H9 (cell line): ENCODE measurements around the gene DDX51. TPM values are rescaled to one million over a fixed set of nuclear protein-coding genes. Genes with fewer than 3 reads are reported as not detected.

ENCODE experiments used
- DNase-seq: peaks from one replicate; pipeline ENCODE4 v3.0.0-alpha.2; 2017
- H2AFZ ChIP-seq: one replicate; pipeline ENCODE4 v1.6.1; 2013; ENCODE audit warnings: mild to moderate bottlenecking, low read length, control low read depth, moderate library complexity
- H2AK5ac ChIP-seq: 2 replicates; pipeline ENCODE4 v1.6.1; 2013; ENCODE audit warnings: low read length, control low read depth, mixed read lengths; ENCODE audit not compliant: insufficient read length
- H2BK120ac ChIP-seq: one replicate; pipeline ENCODE4 v1.6.1; 2013; ENCODE audit warnings: low read depth, mild to moderate bottlenecking, low read length, control low read depth, inconsistent platforms; ENCODE audit not compliant: poor library complexity, severe bottlenecking
- H2BK12ac ChIP-seq: 2 replicates; pipeline ENCODE4 v1.6.1; 2013; ENCODE audit warnings: low read length, control low read depth, mixed read lengths, low read depth; ENCODE audit not compliant: insufficient read length
- H2BK15ac ChIP-seq: 2 replicates; pipeline ENCODE4 v1.6.1; 2013; ENCODE audit warnings: low read depth, low read length, control low read depth
- H2BK20ac ChIP-seq: one replicate; pipeline ENCODE4 v1.6.1; 2013; ENCODE audit warnings: low read depth, mild to moderate bottlenecking, low read length, control low read depth, inconsistent platforms; ENCODE audit not compliant: poor library complexity, severe bottlenecking
- H2BK5ac ChIP-seq: 2 replicates; pipeline ENCODE4 v1.6.1; 2013; ENCODE audit warnings: low read length, control low read depth, mixed read lengths; ENCODE audit not compliant: insufficient read length
- H3K14ac ChIP-seq: 2 replicates; pipeline ENCODE4 v1.6.1; 2013; ENCODE audit warnings: low read length, control low read depth; ENCODE audit not compliant: insufficient read depth
- H3K18ac ChIP-seq: 2 replicates; pipeline ENCODE4 v1.6.1; 2013; ENCODE audit warnings: low read depth, mild to moderate bottlenecking, mixed read lengths, low read length, control low read depth; ENCODE audit not compliant: insufficient read length
- H3K23ac ChIP-seq: 2 replicates; pipeline ENCODE4 v1.6.1; 2013; ENCODE audit warnings: low read length, control low read depth, mixed read lengths, low read depth; ENCODE audit not compliant: insufficient read length
- H3K23me2 ChIP-seq: 2 replicates; pipeline ENCODE4 v1.6.1; 2013; ENCODE audit warnings: low read depth, mild to moderate bottlenecking, mixed read lengths, low read length, control low read depth; ENCODE audit not compliant: insufficient read length, poor library complexity, severe bottlenecking
- H3K27ac ChIP-seq: 2 replicates; pipeline ENCODE4 v1.5.1; 2013; ENCODE audit warnings: low read length, control low read depth, mixed read lengths, low read depth; ENCODE audit not compliant: insufficient read length
- H3K27me3 ChIP-seq: 2 replicates; pipeline ENCODE4 v1.6.1; 2013; ENCODE audit warnings: low read length, control low read depth, inconsistent platforms; ENCODE audit not compliant: insufficient read depth
- H3K4ac ChIP-seq: 2 replicates; pipeline ENCODE4 v1.6.1; 2013; ENCODE audit warnings: low read depth, mild to moderate bottlenecking, control low read depth, inconsistent platforms, low read length, moderate library complexity
- H3K4me1 ChIP-seq: 2 replicates; pipeline ENCODE4 v1.6.1; 2013; ENCODE audit warnings: low read length, control low read depth, inconsistent platforms; ENCODE audit not compliant: insufficient read depth
- H3K4me2 ChIP-seq: 2 replicates; pipeline ENCODE4 v1.6.1; 2013; ENCODE audit warnings: low read length, control low read depth, mixed read lengths; ENCODE audit not compliant: insufficient read length, insufficient read depth
- H3K56ac ChIP-seq: 2 replicates; pipeline ENCODE4 v1.6.1; 2013; ENCODE audit warnings: low read depth, mild to moderate bottlenecking, mixed read lengths, low read length, control low read depth; ENCODE audit not compliant: insufficient read length
- H3K79me1 ChIP-seq: 2 replicates; pipeline ENCODE4 v1.6.1; 2013; ENCODE audit warnings: low read depth, mild to moderate bottlenecking, moderate library complexity, low read length, control low read depth, inconsistent platforms; ENCODE audit not compliant: insufficient read depth, poor library complexity, severe bottlenecking
- H3K79me2 ChIP-seq: 2 replicates; pipeline ENCODE4 v1.6.1; 2013; ENCODE audit warnings: low read length, control low read depth, inconsistent platforms; ENCODE audit not compliant: insufficient read depth
- H3K9ac ChIP-seq: 2 replicates; pipeline ENCODE4 v1.6.1; 2013; ENCODE audit warnings: low read length, control low read depth, mixed read lengths; ENCODE audit not compliant: insufficient read length; ENCODE audit errors: extremely low read depth
- H3K9me3 ChIP-seq: one replicate; pipeline ENCODE4 v1.6.1; 2013; ENCODE audit warnings: low read depth, low read length, inconsistent platforms; ENCODE audit not compliant: control insufficient read depth
- H3T11ph ChIP-seq: one replicate; pipeline ENCODE4 v1.6.1; 2013; ENCODE audit warnings: mild to moderate bottlenecking, low read length, control low read depth, inconsistent platforms
- H4K20me1 ChIP-seq: one replicate; pipeline ENCODE4 v1.6.1; 2013; ENCODE audit not compliant: control insufficient read depth, insufficient read length, insufficient read depth
- H4K5ac ChIP-seq: 2 replicates; pipeline ENCODE4 v1.6.1; 2013; ENCODE audit warnings: low read depth, mild to moderate bottlenecking, mixed read lengths, low read length, control low read depth; ENCODE audit not compliant: insufficient read length
- H4K8ac ChIP-seq: replicated peaks from 2 replicates; pipeline ENCODE4 v1.6.1; 2013; ENCODE audit warnings: low read length, control low read depth, mixed read lengths, low read depth; ENCODE audit not compliant: insufficient read length
- H4K91ac ChIP-seq: 2 replicates; pipeline ENCODE4 v1.6.1; 2013; ENCODE audit warnings: low read depth, mild to moderate bottlenecking, moderate library complexity, mixed read lengths, low read length, control low read depth; ENCODE audit not compliant: insufficient read length
- H3K27ac Mint-ChIP-seq, 3 experiments: 2 replicates in 2 of 3; 3 replicates in 1 of 3; pipeline ENCODE4 v1.8.0; 2020 to 2021; ENCODE audit warnings: mixed read lengths in 3 of 3, mild to moderate bottlenecking in 1 of 3, moderate library complexity in 1 of 3
- H3K27me3 Mint-ChIP-seq: 2 replicates; pipeline ENCODE4 v1.8.0; 2021; ENCODE audit warnings: low read depth, mild to moderate bottlenecking, moderate library complexity, mixed read lengths
- H3K36me3 Mint-ChIP-seq, 3 experiments: 2 replicates in 2 of 3; 3 replicates in 1 of 3; pipeline ENCODE4 v1.8.0; 2020 to 2021; ENCODE audit warnings: low read depth in 3 of 3, mixed read lengths in 3 of 3; ENCODE audit not compliant: insufficient read depth in 1 of 3
- H3K4me1 Mint-ChIP-seq, 2 experiments: 2 replicates each; pipeline ENCODE4 v1.8.0; 2020; ENCODE audit warnings: mixed read lengths in 2 of 2
- H3K4me3 Mint-ChIP-seq, 2 experiments: 2 replicates in 1 of 2; 3 replicates in 1 of 2; pipeline ENCODE4 v1.8.0; 2020 to 2021; ENCODE audit warnings: mild to moderate bottlenecking in 2 of 2, mixed read lengths in 2 of 2, moderate library complexity in 1 of 2
- H3K9me3 Mint-ChIP-seq, 2 experiments: 2 replicates in 1 of 2; 3 replicates in 1 of 2; pipeline ENCODE4 v1.8.0; 2020; ENCODE audit warnings: mild to moderate bottlenecking in 2 of 2, mixed read lengths in 2 of 2, moderate library complexity in 1 of 2
- CTCF ChIP-seq: fragments of 200-600 bp; sonication (generic); conservative IDR thresholded peaks from 3 replicates; pipeline ENCODE4 v1.8.0; 2021; ENCODE audit warnings: antibody characterized with exemption, mild to moderate bottlenecking
- WGBS: extraction: QIAGEN DNeasy Blood & Tissue Kit; methylation state at CpG from one replicate; pipeline ENCODE4 v1.1.7; 2013; ENCODE audit warnings: missing lambda C conversion rate, low lambda C conversion rate, mixed read lengths; ENCODE audit not compliant: insufficient read length; ENCODE audit errors: extremely low coverage; 5-methylcytosine and 5-hydroxymethylcytosine counted together
- total RNA-seq: library from RNA; stranded (reverse); gene quantifications from 2 replicates; pipeline ENCODE4 v1.2.1, GENCODE V29; 2021

The DDX51 gene
- total RNA-seq, 1 experiment from 2014 or later, result 37.9 TPM

GRCh38 chr12:132172619-132173018 is 28.5 kb upstream of the DDX51 start:
- H3K79me1 ChIP-seq, result no peaks in the 10 kb centered on the region
- no peak overlapping the region for H4K91ac ChIP-seq
- no CpG with 5 or more reads among the region's 15 CpGs for WGBS
- no peak overlapping the region for H3K56ac ChIP-seq
- H3K18ac ChIP-seq, result no peak overlapping the region
- H3K4me3 Mint-ChIP-seq, result no peak overlapping the region; a peak in 1 of 5 replicates
- TF ChIP-seq CTCF, result no peak
- no peaks in the 10 kb centered on the region for H3K9me3 Mint-ChIP-seq
- peaks cover 73% of the 10 kb centered on the region for H3K27me3 Mint-ChIP-seq
- H3T11ph ChIP-seq, result no peak overlapping the region
- H2BK15ac ChIP-seq, result no peak overlapping the region
- H3K9me3 ChIP-seq, result no peaks in the 10 kb centered on the region
- H3K23ac ChIP-seq, result no peak overlapping the region
- H3K4me1 Mint-ChIP-seq, result peaks cover 0 to 3% of the 10 kb centered on the region in 2 experiments; a peak in 1 of 4 replicates
- no peaks in the 10 kb centered on the region for H3K4me1 ChIP-seq
- no peak overlapping the region for H2AFZ ChIP-seq
- H3K36me3 Mint-ChIP-seq, result no peaks in the 10 kb centered on the region
- H2BK120ac ChIP-seq, result no peak overlapping the region
- no peak overlapping the region for H3K27ac Mint-ChIP-seq
- no peak overlapping the region for H3K27ac ChIP-seq
- no peak overlapping the region for H3K4me2 ChIP-seq
- H4K20me1 ChIP-seq, result no peaks in the 10 kb centered on the region
- no peak overlapping the region for H3K14ac ChIP-seq
- H2BK12ac ChIP-seq, result peak overlapping the region; percentile 33
- no peak overlapping the region for H2BK20ac ChIP-seq
- no peak overlapping the region for H2BK5ac ChIP-seq
- no peaks in the 10 kb centered on the region; the same call in 1 of the 2 replicates for H3K27me3 ChIP-seq
- no peak overlapping the region for H2AK5ac ChIP-seq
- no peaks in the 10 kb centered on the region for H3K23me2 ChIP-seq
- no peak overlapping the region for H3K9ac ChIP-seq
- H4K8ac ChIP-seq, result no peak overlapping the region
- no peak for DNase-seq
- H4K5ac ChIP-seq, result no peak overlapping the region
- no peak overlapping the region for H3K4ac ChIP-seq
- no peaks in the 10 kb centered on the region for H3K79me2 ChIP-seq
